Measurements from ENCODE around the gene STYX.

STYX gene, protein sequence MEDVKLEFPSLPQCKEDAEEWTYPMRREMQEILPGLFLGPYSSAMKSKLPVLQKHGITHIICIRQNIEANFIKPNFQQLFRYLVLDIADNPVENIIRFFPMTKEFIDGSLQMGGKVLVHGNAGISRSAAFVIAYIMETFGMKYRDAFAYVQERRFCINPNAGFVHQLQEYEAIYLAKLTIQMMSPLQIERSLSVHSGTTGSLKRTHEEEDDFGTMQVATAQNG

DNA sequence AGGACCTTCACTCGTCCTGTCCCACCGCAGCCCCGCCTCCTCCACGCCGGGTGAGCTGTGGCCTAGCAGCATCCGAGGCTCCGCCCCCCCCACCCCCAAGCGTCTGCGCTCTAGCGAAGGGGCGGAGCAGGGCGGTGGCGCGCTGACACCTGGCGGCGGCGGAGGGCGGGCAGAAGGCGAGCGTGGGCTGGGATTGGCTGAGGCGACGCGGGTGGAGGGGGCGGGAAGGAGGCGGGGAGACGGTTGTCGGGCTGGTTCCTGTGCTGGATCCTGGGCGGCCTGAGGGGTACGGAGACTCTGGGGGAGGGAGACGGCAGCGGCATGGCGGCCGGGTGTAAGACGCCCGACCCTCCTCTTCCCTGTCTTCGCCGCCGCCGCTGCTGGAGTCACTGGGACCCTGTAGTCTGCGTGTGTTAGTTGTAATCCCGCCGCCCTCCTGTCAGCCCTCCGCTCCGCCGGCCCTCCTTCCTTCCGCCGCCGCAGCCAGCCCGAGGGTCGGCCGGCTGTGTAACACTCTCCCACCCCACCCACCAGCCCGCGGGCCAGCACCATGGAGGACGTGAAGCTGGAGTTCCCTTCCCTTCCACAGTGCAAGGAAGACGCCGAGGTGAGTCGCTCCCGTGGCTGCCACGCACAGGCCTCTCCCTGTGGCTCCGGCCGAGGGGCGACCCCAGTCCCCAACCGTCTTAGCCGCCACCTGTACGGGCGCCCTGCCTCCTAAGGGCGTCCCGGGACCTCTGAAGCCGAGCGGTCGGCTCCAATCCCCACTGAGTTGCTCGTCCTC, at the start of gene STYX:
Gene STYX (plus strand): TSS at position 242 of the 784 bp plus-strand sequence. CDS start 309 bp downstream, at position 551.
- Histone ChIP-seq H3K36me3 (ENCODE audit: insufficient read depth, low read length) (peaks cover 47% of the 10 kb centered on the region), H3K27ac (ENCODE audit: low read depth, low read length, poor library complexity, severe bottlenecking) (peak within 1 kb of the TSS; percentile 9), H3K9ac (ENCODE audit: low read length) (peak within 1 kb of the TSS; percentile 76), H3K4me1 (ENCODE audit: insufficient read depth, low read length, severe bottlenecking) (peaks cover 9% of the 10 kb centered on the region), H3K9me2 (ENCODE audit: low read depth, low read length) (no peaks in the 10 kb centered on the region), H3K79me2 (ENCODE audit: insufficient read depth, low read length) (peaks cover 14% of the 10 kb centered on the region), H3K4me2 (ENCODE audit: low read length) (peak within 1 kb of the TSS; percentile 80), H2AFZ (ENCODE audit: low read length) (no peak within 1 kb of the TSS), H4K20me1 (ENCODE audit: insufficient read depth, low read length) (no peaks in the 10 kb centered on the region), H3K4me3 (ENCODE audit: low read depth, low read length, poor library complexity, severe bottlenecking) (peak within 1 kb of the TSS; percentile 77), H3K27me3 (ENCODE audit: insufficient read depth, low read length) (no peaks in the 10 kb centered on the region), H3F3A (ENCODE audit: insufficient read depth, low read length) (no peaks in the 10 kb centered on the region), H3K9me3 (ENCODE audit: low read length) (no peaks in the 10 kb centered on the region)
- TF ChIP-seq EZH2 (IDR thresholded peaks at IDR 0.05; ENCODE audit: borderline replicate concordance, low read length), result no peak
- TF ChIP-seq, protein P1, sequence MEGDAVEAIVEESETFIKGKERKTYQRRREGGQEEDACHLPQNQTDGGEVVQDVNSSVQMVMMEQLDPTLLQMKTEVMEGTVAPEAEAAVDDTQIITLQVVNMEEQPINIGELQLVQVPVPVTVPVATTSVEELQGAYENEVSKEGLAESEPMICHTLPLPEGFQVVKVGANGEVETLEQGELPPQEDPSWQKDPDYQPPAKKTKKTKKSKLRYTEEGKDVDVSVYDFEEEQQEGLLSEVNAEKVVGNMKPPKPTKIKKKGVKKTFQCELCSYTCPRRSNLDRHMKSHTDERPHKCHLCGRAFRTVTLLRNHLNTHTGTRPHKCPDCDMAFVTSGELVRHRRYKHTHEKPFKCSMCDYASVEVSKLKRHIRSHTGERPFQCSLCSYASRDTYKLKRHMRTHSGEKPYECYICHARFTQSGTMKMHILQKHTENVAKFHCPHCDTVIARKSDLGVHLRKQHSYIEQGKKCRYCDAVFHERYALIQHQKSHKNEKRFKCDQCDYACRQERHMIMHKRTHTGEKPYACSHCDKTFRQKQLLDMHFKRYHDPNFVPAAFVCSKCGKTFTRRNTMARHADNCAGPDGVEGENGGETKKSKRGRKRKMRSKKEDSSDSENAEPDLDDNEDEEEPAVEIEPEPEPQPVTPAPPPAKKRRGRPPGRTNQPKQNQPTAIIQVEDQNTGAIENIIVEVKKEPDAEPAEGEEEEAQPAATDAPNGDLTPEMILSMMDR (IDR thresholded peaks at IDR 0.05; ENCODE audit: low read length), result no peak

DNA sequence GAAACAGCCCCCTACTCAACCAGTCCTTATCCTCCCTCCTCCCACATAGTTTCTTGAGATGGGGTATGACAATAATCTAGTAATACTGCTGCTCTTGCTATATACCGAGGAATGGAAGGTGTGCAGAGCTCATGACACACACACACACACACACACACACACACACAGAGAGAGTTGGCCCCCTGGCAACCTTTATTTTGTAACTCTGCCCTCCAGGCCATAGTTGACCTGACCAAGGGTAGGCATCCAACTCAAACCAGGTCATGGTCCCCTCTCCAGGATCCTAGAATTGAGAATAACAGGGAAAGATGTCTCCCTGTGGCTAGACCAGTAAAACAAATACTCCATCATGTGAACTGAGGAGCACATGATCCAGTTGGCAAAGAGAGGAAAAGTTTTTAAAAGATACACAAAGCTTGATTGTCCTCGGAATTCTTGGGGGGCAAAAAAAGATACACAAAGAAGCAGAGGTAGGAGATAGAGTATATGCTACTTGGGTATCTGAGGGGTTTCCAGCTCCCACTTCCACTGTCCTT, 45.9 kb upstream of the STYX start:
- no peak for TF ChIP-seq EZH2 (IDR thresholded peaks at IDR 0.05; ENCODE audit: borderline replicate concordance, low read length)
- TF ChIP-seq, protein P1 (IDR thresholded peaks at IDR 0.05; ENCODE audit: low read length), result no peak
- no peaks in the 10 kb centered on the region for H3K9me2 ChIP-seq (ENCODE audit: low read depth, low read length)
- H3K27ac ChIP-seq (ENCODE audit: low read depth, low read length, poor library complexity, severe bottlenecking), result no peak overlapping the region
- peaks cover 57% of the 10 kb centered on the region for H3K79me2 ChIP-seq (ENCODE audit: insufficient read depth, low read length)
- peaks cover 22% of the 10 kb centered on the region for H3K36me3 ChIP-seq (ENCODE audit: insufficient read depth, low read length)
- no peak overlapping the region for H3K4me2 ChIP-seq (ENCODE audit: low read length)
- no peak overlapping the region for H3K9ac ChIP-seq (ENCODE audit: low read length)
- H4K20me1 ChIP-seq (ENCODE audit: insufficient read depth, low read length), result 0 out of 2 replicates have a peak, but pooled peaks cover 3% of the 10 kb centered on the region
- H3K4me3 ChIP-seq (ENCODE audit: low read depth, low read length, poor library complexity, severe bottlenecking), result no peak overlapping the region
- H3K27me3 ChIP-seq (ENCODE audit: insufficient read depth, low read length), result no peaks in the 10 kb centered on the region
- H3K9me3 ChIP-seq (ENCODE audit: low read length), result no peaks in the 10 kb centered on the region
- no peak overlapping the region for H2AFZ ChIP-seq (ENCODE audit: low read length)
- no peaks in the 10 kb centered on the region for H3F3A ChIP-seq (ENCODE audit: insufficient read depth, low read length)
- peaks cover 9% of the 10 kb centered on the region for H3K4me1 ChIP-seq (ENCODE audit: insufficient read depth, low read length, severe bottlenecking)

DNA sequence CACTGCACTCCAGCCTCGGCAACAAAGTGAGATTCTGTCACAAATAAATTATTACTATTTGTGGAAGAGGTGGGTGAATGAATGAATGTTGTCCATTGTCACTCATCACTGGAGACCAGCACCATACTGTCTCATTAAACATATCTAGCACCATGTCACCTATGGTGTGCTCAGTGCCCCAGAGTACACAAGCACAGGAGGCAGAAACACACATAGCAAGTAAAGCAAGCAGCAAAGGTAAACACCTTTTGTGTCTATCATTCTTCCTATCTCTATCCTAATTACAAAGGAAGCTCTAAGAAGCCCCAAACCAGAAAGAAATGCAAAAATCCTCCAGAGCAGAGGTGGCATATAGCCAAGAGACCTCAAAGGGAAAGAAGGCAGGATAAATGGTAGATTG, 43.8 kb upstream of the STYX start:
- Histone ChIP-seq H3K27me3 (ENCODE audit: insufficient read depth, low read length) (no peaks in the 10 kb centered on the region), H3K4me2 (ENCODE audit: low read length) (no peak overlapping the region), H3K9ac (ENCODE audit: low read length) (no peak overlapping the region), H3K9me2 (ENCODE audit: low read depth, low read length) (no peaks in the 10 kb centered on the region), H3K79me2 (ENCODE audit: insufficient read depth, low read length) (peaks cover 78% of the 10 kb centered on the region), H3K9me3 (ENCODE audit: low read length) (no peaks in the 10 kb centered on the region), H3K36me3 (ENCODE audit: insufficient read depth, low read length) (peaks cover 10% of the 10 kb centered on the region), H3K4me1 (ENCODE audit: insufficient read depth, low read length, severe bottlenecking) (peaks cover 9% of the 10 kb centered on the region), H3K4me3 (ENCODE audit: low read depth, low read length, poor library complexity, severe bottlenecking) (no peak overlapping the region), H2AFZ (ENCODE audit: low read length) (no peak overlapping the region), H4K20me1 (ENCODE audit: insufficient read depth, low read length) (0 out of 2 replicates have a peak, but pooled peaks cover 3% of the 10 kb centered on the region), H3F3A (ENCODE audit: insufficient read depth, low read length) (no peaks in the 10 kb centered on the region), H3K27ac (ENCODE audit: low read depth, low read length, poor library complexity, severe bottlenecking) (no peak overlapping the region)
- TF ChIP-seq, protein P1 (IDR thresholded peaks at IDR 0.05; ENCODE audit: low read length), result no peak
- no peak for TF ChIP-seq EZH2 (IDR thresholded peaks at IDR 0.05; ENCODE audit: borderline replicate concordance, low read length)

Data from OCI-LY1 (cell line).